Kidney epithelial cell (primary cell): ENCODE measurements around the gene TLR9. TPM values are rescaled to one million over a fixed set of nuclear protein-coding genes. Genes with fewer than 3 reads are reported as not detected.

Experiments used
- DNase-seq: peaks from one replicate; pipeline ENCODE4 v3.0.0-alpha.2; 2010; ENCODE audit warnings: low read depth
- H3K27me3 ChIP-seq: 2 replicates; pipeline ENCODE4 v1.6.0; 2011; ENCODE audit warnings: low read length; ENCODE audit not compliant: control insufficient read depth, insufficient read depth
- H3K36me3 ChIP-seq: 2 replicates; pipeline ENCODE4 v1.5.1; 2011; ENCODE audit warnings: low read length; ENCODE audit not compliant: control insufficient read depth, insufficient read depth
- H3K4me3 ChIP-seq: 2 replicates; pipeline ENCODE4 v1.5.1; 2011; ENCODE audit warnings: low read depth, mild to moderate bottlenecking, control low read depth, low read length
- CTCF ChIP-seq: IDR thresholded peaks from 2 replicates; pipeline ENCODE4 v1.5.1; 2011; ENCODE audit warnings: mild to moderate bottlenecking, moderate library complexity, low read length, control low read depth, inconsistent platforms; ENCODE audit not compliant: insufficient read depth, poor library complexity, severe bottlenecking
- total RNA-seq: library from RNA; depleted of rRNA; stranded (reverse); fragments of >200 nt; gene quantifications from 2 replicates; pipeline ENCODE4 v1.2.3, GENCODE V29; 2015

Gene TLR9
- total RNA-seq, 1 donor from 2014 or later: not detected

DNA sequence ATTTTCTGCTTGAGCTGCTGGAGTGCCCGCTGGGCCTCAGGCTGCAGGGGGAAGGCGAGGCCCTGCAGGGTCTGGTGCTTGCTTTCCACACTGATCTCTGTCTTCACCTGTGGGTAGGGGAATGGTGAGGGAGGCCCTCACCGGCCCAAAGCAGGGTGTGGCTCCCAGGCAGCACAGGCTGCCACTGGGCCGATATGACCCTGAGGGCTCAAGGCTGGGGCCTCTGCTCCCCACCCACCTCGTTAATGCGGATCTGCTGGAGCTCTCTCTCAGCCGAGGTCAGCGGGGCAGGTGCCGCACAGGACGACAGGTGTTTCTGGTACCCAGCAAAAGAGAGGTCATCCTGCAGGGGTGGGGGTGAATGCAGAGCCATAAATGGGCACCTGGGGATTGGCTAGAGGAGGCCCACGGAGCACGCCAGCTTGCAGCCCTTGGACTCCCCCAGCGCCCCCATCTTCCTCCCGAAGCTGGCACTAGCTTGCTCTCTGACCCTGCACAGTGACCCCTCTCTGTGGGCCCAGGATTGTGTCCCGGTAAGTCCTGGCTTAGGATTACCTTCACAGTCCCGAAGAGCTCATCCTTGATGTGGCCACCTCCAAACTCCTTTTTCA is 5.5 kb upstream of the TLR9 start:
- Histone ChIP-seq H3K36me3 (peaks cover 8% of the 10 kb centered on the region), H3K27me3 (no peaks in the 10 kb centered on the region), H3K4me3 (no peak overlapping the region)
- no peak for TF ChIP-seq CTCF
- DNase-seq: no peak

- TF ChIP-seq CTCF: no peak
- H3K27me3 ChIP-seq: no peaks in the 10 kb centered on the region
- H3K36me3 ChIP-seq: peaks cover 8% of the 10 kb centered on the region
- H3K4me3 ChIP-seq: no peak overlapping the region
- DNase-seq: no peak
Observed at GRCh38 chr3:52230461-52230860, 5.0 kb upstream of the TLR9 start.

GRCh38 chr3:52229656-52230055 is 4.2 kb upstream of the TLR9 start:
- DNase-seq: no peak
- Histone ChIP-seq H3K27me3 (no peaks in the 10 kb centered on the region), H3K36me3 (peaks cover 6% of the 10 kb centered on the region), H3K4me3 (no peak overlapping the region)
- no peak for TF ChIP-seq CTCF

DNA sequence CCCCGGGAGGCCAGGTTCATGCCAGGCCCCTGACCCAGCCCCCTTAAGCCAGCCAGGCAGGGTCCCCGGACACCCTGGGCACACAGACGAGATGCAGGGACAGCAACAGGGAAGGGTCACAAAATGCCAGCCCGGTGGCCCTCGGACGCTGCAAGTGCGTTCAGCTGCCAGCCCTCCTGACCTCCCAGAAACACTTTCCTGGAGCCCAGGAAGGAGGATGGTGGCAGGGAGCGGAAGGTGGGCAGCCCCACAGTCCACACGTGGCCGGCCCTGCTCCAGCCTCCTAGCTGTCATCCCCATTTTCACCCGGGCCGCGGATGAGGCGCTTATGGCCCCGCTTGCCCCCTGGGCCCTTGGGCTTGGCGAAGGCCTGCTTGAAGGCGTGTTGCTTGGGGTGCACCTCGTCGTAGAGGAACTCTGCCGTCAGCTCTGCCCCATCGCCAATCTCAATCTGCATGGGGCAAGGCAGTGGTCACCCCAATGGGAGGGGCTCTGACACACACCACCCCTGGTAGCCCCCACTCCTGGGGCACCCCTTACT is 3.4 kb upstream of the TLR9 start:
- Histone ChIP-seq H3K4me3 (no peak overlapping the region), H3K36me3 (peaks cover 6% of the 10 kb centered on the region), H3K27me3 (no peaks in the 10 kb centered on the region)
- TF ChIP-seq CTCF: no peak
- DNase-seq: no peak

DNA sequence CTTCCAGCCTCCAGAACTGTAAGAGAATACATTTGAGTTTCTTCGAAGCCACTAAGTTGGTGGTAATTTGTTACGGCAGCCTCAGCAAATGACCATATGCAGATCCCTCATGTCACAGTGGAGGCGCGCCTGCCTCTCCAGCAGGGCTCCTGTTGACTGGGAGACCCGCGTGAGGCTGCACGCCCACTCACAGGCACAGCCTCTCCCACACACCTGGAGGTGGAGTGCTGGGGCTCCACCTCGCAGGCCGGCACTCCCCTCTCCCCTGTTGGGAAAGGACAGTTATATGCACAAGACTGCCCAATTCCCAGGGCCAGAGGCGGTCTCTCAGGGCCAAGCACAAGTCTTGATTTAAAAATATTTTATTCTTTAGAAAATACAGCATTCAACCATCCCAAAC is 2.8 kb upstream of the TLR9 start:
- no peak for TF ChIP-seq CTCF
- no peaks in the 10 kb centered on the region for H3K27me3 ChIP-seq
- H3K36me3 ChIP-seq: peaks cover 6% of the 10 kb centered on the region
- no peak for DNase-seq
- H3K4me3 ChIP-seq: no peak overlapping the region

GRCh38 chr3:52227766-52228165 is 2.3 kb upstream of the TLR9 start:
- no peak for TF ChIP-seq CTCF

More at GRCh38 chr3:52227766-52228165, 2.3 kb upstream of the TLR9 start:
- Histone ChIP-seq H3K36me3 (peaks cover 6% of the 10 kb centered on the region), H3K27me3 (no peaks in the 10 kb centered on the region), H3K4me3 (no peak overlapping the region)
- no peak for DNase-seq
